Endometrial microvascular endothelial cells (primary cell): Measurements from ENCODE around the gene UBA7. TPM values are rescaled to one million over a fixed set of nuclear protein-coding genes. Genes with fewer than 3 reads are reported as not detected.

Source experiments
- in situ Hi-C: cut with HindIII; loops from 2 replicates; pipeline ENCODE4 v1.10.0; 2017; ENCODE audit warnings: low sequenced_read_pairs, low pct_unique_long_range_greater_than_20kb; ENCODE audit errors: inconsistent ontology term
- total RNA-seq: library from RNA; depleted of rRNA; stranded (reverse); fragments of >200 nt; gene quantifications from one replicate; pipeline ENCODE4 v1.2.3, GENCODE V29; 2015; ENCODE audit errors: inconsistent ontology term

The UBA7 gene
- total RNA-seq, 1 donor from 2014 or later: 31.0 TPM

DNA sequence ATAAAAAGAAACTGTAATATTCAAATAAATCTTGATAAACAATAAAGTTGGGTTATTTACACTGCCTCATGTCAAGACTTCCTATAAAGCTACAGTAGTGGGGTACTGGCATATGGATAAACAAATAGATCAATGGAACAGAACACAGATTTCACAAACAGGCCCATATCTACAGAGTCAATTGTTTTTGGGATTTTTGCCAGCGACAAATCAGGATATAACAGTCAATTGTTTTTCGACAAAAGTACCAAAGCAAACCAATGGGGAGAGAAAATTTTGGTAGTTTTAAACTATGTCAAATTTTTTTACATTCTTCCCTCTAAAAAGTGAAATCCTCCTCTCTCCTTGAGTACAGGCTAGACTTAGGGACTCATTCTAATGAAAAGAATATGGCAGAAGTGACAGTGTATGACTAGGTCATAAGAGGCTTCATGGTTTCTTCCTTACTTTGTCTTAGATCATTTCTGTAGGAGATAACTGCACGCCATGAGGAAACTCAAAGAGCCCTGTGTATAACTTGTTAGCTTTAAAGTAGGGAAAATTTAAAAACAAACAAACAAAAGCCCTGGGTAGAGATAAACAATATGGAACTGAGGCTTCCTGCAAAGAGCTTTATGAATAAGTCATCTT lies 44.4 kb downstream of the UBA7 start:
- in situ Hi-C loops: no loop called here

DNA sequence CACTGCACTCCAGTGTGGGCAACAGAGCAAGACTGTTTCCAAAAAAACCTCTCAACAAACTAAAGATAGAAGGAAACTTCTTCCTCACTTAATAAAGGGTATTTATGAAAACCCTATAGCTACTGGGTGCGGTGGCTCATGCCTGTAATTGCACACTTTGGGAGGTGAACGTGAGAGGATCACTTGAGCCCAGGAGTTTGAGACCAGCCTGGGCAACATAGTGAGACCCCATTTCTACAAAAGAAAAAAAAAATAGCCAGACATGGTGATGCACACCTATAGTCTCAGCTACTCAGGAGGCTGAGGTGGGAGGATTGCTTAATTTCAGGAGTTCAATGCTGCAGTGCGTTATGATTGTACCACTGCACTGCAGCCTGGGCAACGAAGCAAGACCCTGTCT lies 49.8 kb downstream of the UBA7 start:
- in situ Hi-C loops: no loop called here

DNA sequence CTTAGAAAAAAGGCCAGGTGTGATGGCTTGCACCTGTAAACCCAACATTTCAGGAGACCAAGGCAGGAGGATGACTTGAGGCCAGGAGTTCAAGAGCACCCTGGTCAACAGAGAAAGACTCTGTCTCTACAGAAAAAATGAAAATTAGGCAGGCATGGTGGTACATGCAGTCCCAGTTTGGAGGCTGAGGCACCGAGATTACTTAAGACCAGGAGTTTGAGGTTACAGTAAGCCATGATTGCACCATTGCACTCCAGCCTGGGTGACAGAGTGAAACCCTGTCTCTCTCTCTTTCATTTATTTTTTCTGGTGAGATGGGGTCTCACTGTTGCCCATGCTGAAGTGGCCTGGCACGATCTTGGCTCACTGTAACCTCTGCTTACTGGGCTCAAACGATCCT lies 52.1 kb downstream of the UBA7 start:
- in situ Hi-C loops: no loop called here

DNA sequence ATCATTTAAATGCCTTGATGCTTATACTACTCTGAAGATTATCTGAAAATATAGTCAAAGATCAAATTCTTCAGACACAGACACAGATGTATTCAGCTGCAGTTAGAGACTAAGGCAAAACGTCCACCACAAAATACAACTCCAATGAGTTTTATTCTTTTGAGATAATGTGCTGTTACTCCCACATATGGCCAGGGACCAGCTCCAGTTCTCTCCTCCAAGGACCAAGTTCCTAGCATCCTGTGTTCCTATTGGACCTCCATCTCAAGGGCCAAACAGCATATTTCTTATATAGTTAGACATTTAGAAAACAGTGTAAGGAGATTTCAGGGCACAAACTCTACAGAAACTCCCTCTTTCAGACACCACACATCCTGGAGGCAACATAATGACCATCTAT lies 54.5 kb downstream of the UBA7 start:
- in situ Hi-C loops: no loop called here

DNA sequence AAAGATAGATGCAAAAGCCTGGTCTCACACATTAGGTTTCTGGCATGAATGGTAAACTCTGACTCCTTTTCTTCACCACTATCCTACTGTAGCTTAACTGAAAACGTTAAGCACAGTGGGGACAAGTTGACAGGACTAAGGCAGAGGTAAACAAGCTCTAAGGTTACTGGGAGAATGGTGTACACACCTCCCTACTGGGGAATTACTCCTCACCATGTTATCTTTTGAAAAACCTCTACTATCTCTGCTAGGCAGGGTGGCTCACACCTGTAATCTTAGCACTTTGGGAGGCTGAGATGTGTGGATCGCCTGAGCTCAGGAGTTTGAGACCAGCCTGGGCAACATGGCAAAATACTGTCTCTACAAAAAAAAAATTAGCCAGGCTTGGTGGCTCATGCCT lies 56.6 kb downstream of the UBA7 start:
- in situ Hi-C loops: no loop called here

DNA sequence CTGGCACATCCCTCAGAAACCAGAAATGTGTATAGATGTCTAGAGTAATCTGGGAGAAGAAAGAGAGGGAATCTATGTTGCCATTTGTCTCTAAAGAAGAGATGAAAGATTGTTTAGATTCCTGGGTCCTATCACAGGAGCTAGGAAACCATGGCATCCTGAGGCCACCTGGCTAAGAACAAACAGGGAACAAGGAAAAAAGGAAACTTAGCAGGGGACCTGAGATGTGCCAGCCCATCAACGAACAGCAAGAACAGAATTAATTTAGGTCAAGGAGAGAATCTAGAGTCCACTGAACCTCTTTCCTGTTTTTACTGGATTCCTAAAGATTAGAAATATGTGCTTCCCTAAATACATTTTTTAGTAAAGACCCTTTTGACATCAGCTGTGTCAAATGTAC lies 57.7 kb downstream of the UBA7 start:
- in situ Hi-C loops: no loop called here

Other genes starting within 250 kb of the UBA7 start
- gene APEH, start 139.6 kb downstream of the UBA7 start, total RNA-seq: 106 TPM
- 1.1 TPM for gene MST1, start 124.5 kb downstream of the UBA7 start, total RNA-seq
- gene RNF123, start 124.4 kb downstream of the UBA7 start, total RNA-seq: 22.4 TPM
- gene AMIGO3, start 94.3 kb downstream of the UBA7 start, total RNA-seq: 2.4 TPM
- gene GMPPB, start 90.0 kb downstream of the UBA7 start, total RNA-seq: 48.2 TPM
- 38.7 TPM for gene IP6K1, start 27.4 kb downstream of the UBA7 start, total RNA-seq
- not detected for gene CDHR4, start 14.1 kb downstream of the UBA7 start, total RNA-seq
- 5.4 TPM for gene INKA1, start 10.7 kb downstream of the UBA7 start, total RNA-seq
- 9.7 TPM for gene TRAIP, start 42.6 kb upstream of the UBA7 start, total RNA-seq
- not detected for gene CAMKV, start 56.0 kb upstream of the UBA7 start, total RNA-seq
- 0.19 TPM for gene MST1R, start 89.9 kb upstream of the UBA7 start, total RNA-seq
- 28.6 TPM for gene MON1A, start 115.9 kb upstream of the UBA7 start, total RNA-seq
- 24.7 TPM for gene RBM6, start 126.2 kb upstream of the UBA7 start, total RNA-seq